Gastrocnemius medialis (tissue), 4 donors: Measurements from ENCODE around the gene DDI1. TPM values are rescaled to one million over a fixed set of nuclear protein-coding genes. Genes with fewer than 3 reads are reported as not detected.
A peak's percentile ranks its signal among the peaks of the same experiment; 100 is the strongest.

Source experiments
- ATAC-seq, 2 donors: fragments of 150-250 bp; one replicate each; pipeline ENCODE4 v1.9.1; 2016
- DNase-seq, 2 donors: peaks; one replicate each; pipeline ENCODE4 v3.0.0-alpha.2; 2019
- H3K27ac ChIP-seq, 4 donors: fragments of 200-600 bp; sonication (generic); 1 replicate in 1 of 4; 2 replicates in 3 of 4; pipeline ENCODE4 v1.5.1; 2016 to 2018; ENCODE audit warnings: mild to moderate bottlenecking in 2 of 4, moderate library complexity in 1 of 4
- H3K27me3 ChIP-seq, 3 donors: fragments of 200-600 bp; sonication (generic) in 2 of 3; 1 replicate in 1 of 3; 2 replicates in 2 of 3; pipeline versions ENCODE4 v1.5.1 to v1.6.0; 2016 to 2019; ENCODE audit warnings: mild to moderate bottlenecking in 1 of 3, moderate library complexity in 1 of 3
- H3K36me3 ChIP-seq, 2 donors: fragments of 200-600 bp; sonication (generic) in 1 of 2; one replicate each; pipeline ENCODE4 v1.5.1; 2017 to 2018
- H3K4me1 ChIP-seq, 2 donors: fragments of 200-600 bp; sonication (generic) in 1 of 2; one replicate each; pipeline ENCODE4 v1.5.1; 2016 to 2017; ENCODE audit warnings: mild to moderate bottlenecking in 2 of 2
- H3K4me3 ChIP-seq, 4 donors: fragments of 200-600 bp; sonication (generic) in 3 of 4; 1 replicate in 1 of 4; 2 replicates in 3 of 4; pipeline ENCODE4 v1.5.1; 2016 to 2019; ENCODE audit warnings: mild to moderate bottlenecking in 2 of 4
- H3K9me3 ChIP-seq, 3 donors: fragments of 200-600 bp; sonication (generic) in 2 of 3; 1 replicate in 1 of 3; 2 replicates in 2 of 3; pipeline ENCODE4 v1.5.1; 2016 to 2019
- CTCF ChIP-seq, 5 experiments: fragments of 450-650 bp in 3 of 5; fragments of 200-600 bp in 2 of 5; sonication (generic) in 2 of 5; IDR thresholded peaks in 4 of 5; conservative IDR thresholded peaks in 1 of 5; 1 replicate in 4 of 5; 2 replicates in 1 of 5; pipeline ENCODE4 v1.5.1; 2016 to 2019; ENCODE audit warnings: antibody characterized with exemption in 5 of 5, mild to moderate bottlenecking in 3 of 5, moderate library complexity in 3 of 5
- POLR2A ChIP-seq, 2 donors: fragments of 450-650 bp; IDR thresholded peaks; one replicate each; pipeline ENCODE4 v1.6.1; 2017; ENCODE audit warnings: antibody characterized with exemption in 2 of 2, mild to moderate bottlenecking in 2 of 2, moderate library complexity in 2 of 2
- in situ Hi-C, 4 donors: fragments of 200-750 bp; cut with MboI; loops; one replicate each; pipeline versions ENCODE4 v1.15.0 to v1.8.0; 2017; ENCODE audit warnings: low sequenced_read_pairs in 4 of 4
- intact Hi-C: fragments of 100-400 bp; cut with DNase I; formaldehyde crosslinking; loops from one replicate; pipeline ENCODE4 v1.15.1; 2023; ENCODE audit warnings: low total_unique reads
- total RNA-seq, 4 donors: library from RNA; depleted of rRNA; stranded (reverse); fragments of >200 nt; gene quantifications; one replicate each; pipeline versions ENCODE4 v1.1.0 to v1.2.3, GENCODE V29; 2016

Gene DDI1
- total RNA-seq, 4 donors from 2014 or later = not detected

- H3K27me3 ChIP-seq = no peaks in the 10 kb centered on the region
- H3K9me3 ChIP-seq = no peaks in the 10 kb centered on the region
- H3K27ac ChIP-seq = no peak overlapping the region
- no peak for TF ChIP-seq CTCF (IDR thresholded peaks at IDR 0.05 in 4 of 5, conservative IDR thresholded peaks at IDR 0.05 in 1 of 5)
- TF ChIP-seq POLR2A (IDR thresholded peaks at IDR 0.05) = no peak
- H3K4me3 ChIP-seq = no peak overlapping the region
- DNase-seq (no peak), ATAC-seq (no peak)
- H3K4me1 ChIP-seq = no peaks in the 10 kb centered on the region
- intact Hi-C loops (no loop called here), in situ Hi-C loops (no loop called here)
- no peaks in the 10 kb centered on the region for H3K36me3 ChIP-seq
Observed at GRCh38 chr11:104058680-104059079, 22.2 kb downstream of the DDI1 start.

GRCh38 chr11:104060004-104060794 lies 23.8 kb downstream of the DDI1 start:
- Histone ChIP-seq H3K27me3 (no peaks in the 10 kb centered on the region), H3K4me3 (no peak overlapping the region), H3K9me3 (no peaks in the 10 kb centered on the region), H3K36me3 (no peaks in the 10 kb centered on the region), H3K4me1 (no peaks in the 10 kb centered on the region), H3K27ac (no peak overlapping the region)
- TF ChIP-seq CTCF (IDR thresholded peaks at IDR 0.05 in 4 of 5, conservative IDR thresholded peaks at IDR 0.05 in 1 of 5) (no peak), POLR2A (IDR thresholded peaks at IDR 0.05) (no peak)
- ATAC-seq (no peak), DNase-seq (no peak)
- intact Hi-C loops (no loop called here), in situ Hi-C loops (no loop called here)

- no peaks in the 10 kb centered on the region for H3K36me3 ChIP-seq
- H3K27ac ChIP-seq = no peak overlapping the region
- no peaks in the 10 kb centered on the region for H3K27me3 ChIP-seq
- H3K4me1 ChIP-seq = no peaks in the 10 kb centered on the region
- intact Hi-C loops (no loop called here), in situ Hi-C loops (no loop called here)
- ATAC-seq = no peak
- H3K4me3 ChIP-seq = no peak overlapping the region
- no peaks in the 10 kb centered on the region for H3K9me3 ChIP-seq
- DNase-seq = no peak
- TF ChIP-seq POLR2A (IDR thresholded peaks at IDR 0.05) (no peak), CTCF (IDR thresholded peaks at IDR 0.05 in 4 of 5, conservative IDR thresholded peaks at IDR 0.05 in 1 of 5) (no peak)
Observed at GRCh38 chr11:104060820-104061219, 24.4 kb downstream of the DDI1 start.

GRCh38 chr11:104061853-104062521 lies 25.5 kb downstream of the DDI1 start:
- no peak for TF ChIP-seq CTCF (IDR thresholded peaks at IDR 0.05 in 4 of 5, conservative IDR thresholded peaks at IDR 0.05 in 1 of 5)
- TF ChIP-seq POLR2A (IDR thresholded peaks at IDR 0.05) = no peak
- Histone ChIP-seq H3K27me3 (no peaks in the 10 kb centered on the region), H3K9me3 (no peaks in the 10 kb centered on the region), H3K4me1 (no peaks in the 10 kb centered on the region), H3K36me3 (no peaks in the 10 kb centered on the region), H3K4me3 (no peak overlapping the region), H3K27ac (no peak overlapping the region)
- in situ Hi-C loops = no loop called here
- no peak for DNase-seq
- ATAC-seq = peak in 1 of 2 donors; percentile 51
- intact Hi-C loops = no loop called here
